Left ventricle myocardium superior (tissue), 1 donor: ENCODE results near the gene B4GALT7. TPM values are rescaled to one million over a fixed set of nuclear protein-coding genes. Genes with fewer than 3 reads are reported as not detected.

Experiments used
- total RNA-seq: library from RNA; stranded (reverse); fragmentation: NEBNext Ultra II Directional; extraction: Animal tissue kit (Norgen Biotek cat#: 25700); gene quantifications from one replicate; pipeline ENCODE4 v1.2.1, GENCODE V29; 2021
- donor health status: DM: no; HTN: yes; CAD: no; lungs with severe emphysema.

B4GALT7 gene
- total RNA-seq, 1 donor from 2014 or later = 15.4 TPM

Other genes with a start within 250 kb of the B4GALT7 start
- 61.2 TPM for gene LMAN2, start 248.5 kb upstream of the B4GALT7 start, total RNA-seq
- gene RGS14, start 242.2 kb upstream of the B4GALT7 start, total RNA-seq = 2.0 TPM
- gene SLC34A1, start 215.7 kb upstream of the B4GALT7 start, total RNA-seq = not detected
- not detected for gene PFN3, start 199.5 kb upstream of the B4GALT7 start, total RNA-seq
- not detected for gene F12, start 190.6 kb upstream of the B4GALT7 start, total RNA-seq
- 17.6 TPM for gene GRK6, start 173.5 kb upstream of the B4GALT7 start, total RNA-seq
- gene PRR7, start 153.3 kb upstream of the B4GALT7 start, total RNA-seq = 0.40 TPM
- 22.4 TPM for gene DBN1, start 126.5 kb upstream of the B4GALT7 start, total RNA-seq
- 35.1 TPM for gene PDLIM7, start 102.5 kb upstream of the B4GALT7 start, total RNA-seq
- gene DOK3, start 90.3 kb upstream of the B4GALT7 start, total RNA-seq = 3.4 TPM
- 29.8 TPM for gene DDX41, start 83.2 kb upstream of the B4GALT7 start, total RNA-seq
- 26.4 TPM for gene FAM193B, start 45.6 kb upstream of the B4GALT7 start, total RNA-seq
- 63.9 TPM for gene TMED9, start 7.9 kb upstream of the B4GALT7 start, total RNA-seq
- 3.5 TPM for gene FAM153A, start 182.8 kb downstream of the B4GALT7 start, total RNA-seq